Measurements from ENCODE around the gene CLEC3B. TPM values are rescaled to one million over a fixed set of nuclear protein-coding genes. Genes with fewer than 3 reads are reported as not detected.

CLEC3B gene
- total RNA-seq, 3 donors from 2014 or later = 14.7 to 24.0 (median 22.2) TPM

- intact Hi-C loops (cut with DNase I, micrococcal nuclease) = no loop called here
Measured at GRCh38 chr3:45084820-45085816, 59.0 kb downstream of the CLEC3B start.

More at GRCh38 chr3:45084820-45085816, 59.0 kb downstream of the CLEC3B start:
- Histone ChIP-seq H3K4me3 (no peak overlapping the region), H3K4me1 (ENCODE audit: low read depth) (peaks cover 4% of the 10 kb centered on the region), H3K9me3 (no peaks in the 10 kb centered on the region), H3K36me3 (ENCODE audit: low read depth) (no peaks in the 10 kb centered on the region)
- TF ChIP-seq CTCF (IDR thresholded peaks at IDR 0.05) = no peak
- DNase-seq (no peak), ATAC-seq (no peak)

Other genes with a start within 250 kb of the CLEC3B start
- gene TMEM42, start 164.4 kb upstream of the CLEC3B start, total RNA-seq = 10 to 100 TPM in 2 of 3 donors, 1 to 10 TPM in 1; 7.8 to 11.2 (median 10.0) TPM
- not detected for gene TGM4, start 151.7 kb upstream of the CLEC3B start, total RNA-seq
- gene ZDHHC3, start 50.1 kb upstream of the CLEC3B start, total RNA-seq = 100 to 1,000 TPM in 2 of 3 donors, 10 to 100 TPM in 1; 94.7 to 204 (median 143) TPM
- gene EXOSC7, start 50.1 kb upstream of the CLEC3B start, total RNA-seq = 10 to 100 TPM; 23.2 to 26.2 (median 24.4) TPM
- gene CDCP1, start 120.1 kb downstream of the CLEC3B start, total RNA-seq = 100 to 1,000 TPM in 1 of 3 donors, 10 to 100 TPM in 2; 57.6 to 111 (median 87.5) TPM
- 10 to 100 TPM in 1 of 3 donors, 1 to 10 TPM in 2; 1.9 to 15.2 (median 6.1) TPM for gene TMEM158, start 200.0 kb downstream of the CLEC3B start, total RNA-seq

Measured in mucosa of descending colon (tissue), 3 donors.